ENCODE measurements around the gene ISM2.
A peak's percentile ranks its signal among the peaks of the same experiment; 100 is the strongest.
"Not testable (repeated sequence)": the region's sequence is repeated elsewhere in the genome, so short reads cannot be mapped to it uniquely, and the experiment has no call there.

ISM2 gene

DNA sequence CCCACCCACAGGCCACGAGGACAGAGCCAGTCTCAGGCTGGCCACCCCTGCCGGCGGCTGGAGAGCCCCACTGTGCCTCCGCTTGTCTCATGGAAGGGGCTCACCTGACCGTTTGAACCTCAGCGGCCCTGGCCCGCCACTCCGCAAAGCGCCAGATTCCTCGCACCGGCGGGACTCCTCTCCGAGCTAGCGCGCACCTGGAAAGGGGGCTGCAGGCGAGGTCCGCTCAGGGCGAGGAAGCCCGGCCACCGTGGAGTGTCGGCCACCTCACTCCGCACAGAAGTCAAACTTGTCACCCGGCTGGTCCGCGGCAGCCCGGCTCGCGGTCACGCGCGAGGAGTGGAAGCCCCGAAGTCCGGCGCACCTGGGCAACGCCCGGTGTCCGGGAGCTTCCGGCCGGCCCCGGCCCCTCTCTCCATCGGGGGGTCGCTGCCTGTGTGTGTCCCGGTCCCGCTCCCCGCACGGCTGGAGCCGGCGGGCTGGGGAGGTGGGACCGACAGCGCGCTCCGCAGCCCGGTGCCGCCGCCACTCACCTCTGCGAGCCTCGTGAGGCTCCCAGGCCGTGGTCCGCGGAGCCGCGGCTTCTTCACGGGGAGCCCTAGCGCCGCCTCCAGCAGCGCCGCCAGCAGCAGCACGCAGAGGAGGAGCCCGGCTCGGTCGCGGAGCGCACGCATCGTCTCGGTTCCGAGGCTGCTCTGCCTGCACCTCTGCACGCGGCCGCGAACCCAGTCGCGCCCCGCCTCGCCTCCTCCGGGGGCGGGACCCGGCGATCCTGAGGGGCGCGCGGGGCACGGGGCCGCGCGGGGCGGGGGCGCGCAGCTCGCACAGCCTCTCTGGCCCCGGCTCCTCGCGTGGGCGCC lies at the start of gene ISM2:
Gene ISM2 (minus strand): TSS at position 697 of the 860 bp plus-strand sequence. CDS start 23 bp downstream, at position 674.
- peaks cover 47% of the 10 kb centered on the region for H3K27me3 Mint-ChIP-seq
- H3K36me3 Mint-ChIP-seq (ENCODE audit: low read depth): no peaks in the 10 kb centered on the region
- peaks cover 7% of the 10 kb centered on the region for H3K4me1 Mint-ChIP-seq (ENCODE audit: low read depth)
- H3K4me3 Mint-ChIP-seq: peak within 1 kb of the TSS; percentile 66
- no peak within 1 kb of the TSS for H3K27ac Mint-ChIP-seq
- no peaks in the 10 kb centered on the region for H3K9me3 Mint-ChIP-seq
- intact Hi-C loops (cut with micrococcal nuclease): no loop called here

DNA sequence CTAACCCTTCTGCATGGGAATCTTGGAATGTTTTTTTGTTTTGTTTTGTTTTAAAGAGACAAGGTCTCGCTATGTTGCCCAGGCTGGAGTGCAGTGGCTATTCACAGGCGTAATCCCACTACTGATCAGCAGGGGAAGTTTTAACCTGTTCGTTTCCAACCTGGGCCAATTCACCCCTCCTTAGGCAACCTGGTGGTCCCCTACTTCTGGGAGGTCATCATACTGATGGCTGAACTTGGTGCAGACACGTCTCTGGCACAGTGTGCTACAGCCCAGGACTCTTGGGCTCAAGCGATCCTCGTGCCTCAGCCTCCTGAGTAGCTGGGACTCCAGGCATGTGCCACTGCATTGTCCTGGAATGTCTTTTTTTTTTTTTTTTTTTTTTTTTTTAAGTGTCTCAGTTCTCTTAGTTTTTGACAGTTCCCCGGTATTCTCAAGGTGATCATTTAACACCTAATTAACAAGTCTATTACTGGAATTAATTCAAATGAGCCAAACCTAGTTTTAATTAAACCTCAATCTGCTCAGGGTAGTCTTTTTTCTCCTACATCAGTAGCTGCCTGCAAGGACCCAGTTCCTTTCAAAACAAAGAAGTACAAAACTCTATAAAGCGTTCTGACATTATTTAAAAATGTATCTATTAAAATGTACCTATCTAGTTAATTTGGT lies 49.0 kb upstream of the ISM2 start:
- Mint-ChIP-seq H3K4me1 (ENCODE audit: low read depth) (peaks cover 11% of the 10 kb centered on the region), H3K27ac (no peak overlapping the region), H3K4me3 (no peak overlapping the region), H3K9me3 (no peaks in the 10 kb centered on the region), H3K27me3 (no peaks in the 10 kb centered on the region), H3K36me3 (ENCODE audit: low read depth) (peaks cover 80% of the 10 kb centered on the region)
- intact Hi-C loops (cut with micrococcal nuclease): no loop called here

DNA sequence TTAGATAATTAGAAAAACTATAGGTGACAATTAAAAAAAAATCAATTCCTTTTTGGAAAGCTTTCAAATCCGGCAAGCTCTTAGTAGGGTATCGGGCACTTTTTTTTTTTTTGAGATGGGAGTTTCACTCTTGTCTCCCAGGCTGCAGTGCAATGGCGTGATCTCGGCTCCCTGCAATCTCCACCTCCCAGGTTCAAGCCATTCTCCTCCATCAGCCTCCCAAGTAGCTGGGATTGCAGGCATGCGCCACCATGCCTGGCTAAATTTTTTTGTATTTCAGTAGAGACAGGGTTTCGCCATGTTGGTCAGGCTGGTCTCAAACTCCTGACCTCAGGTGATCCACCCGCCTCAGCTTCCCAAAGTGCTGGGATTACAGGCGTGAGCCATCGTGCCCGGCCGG lies 46.6 kb upstream of the ISM2 start:
- Mint-ChIP-seq H3K27ac (peak overlapping the region; percentile 4), H3K4me1 (ENCODE audit: low read depth) (peaks cover 23% of the 10 kb centered on the region)
- H3K4me3 Mint-ChIP-seq: not testable (repeated sequence)

DNA sequence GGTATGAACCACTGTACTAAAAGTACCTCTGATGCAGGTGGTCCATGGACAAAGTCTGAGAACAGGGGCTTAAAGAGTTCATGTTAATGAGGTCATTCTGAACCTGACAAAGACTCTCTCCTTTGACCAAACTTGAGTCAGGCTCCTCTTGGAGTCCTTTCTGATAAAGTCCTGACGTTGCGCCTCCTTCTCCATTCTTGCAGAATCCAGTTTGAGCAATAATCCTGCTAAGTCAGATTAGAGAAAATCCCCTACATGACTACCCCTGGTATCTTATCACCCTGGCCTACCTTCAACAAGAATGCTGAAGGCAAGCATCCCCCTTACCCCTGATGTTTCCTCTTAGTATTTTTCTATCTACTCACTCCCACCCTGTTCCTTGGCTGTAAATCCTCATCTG lies 46.0 kb upstream of the ISM2 start:
- Mint-ChIP-seq H3K36me3 (ENCODE audit: low read depth) (peaks cover 55% of the 10 kb centered on the region), H3K4me1 (ENCODE audit: low read depth) (peaks cover 23% of the 10 kb centered on the region), H3K4me3 (no peak overlapping the region), H3K27ac (peak overlapping the region; percentile 4), H3K9me3 (no peaks in the 10 kb centered on the region), H3K27me3 (no peaks in the 10 kb centered on the region)
- intact Hi-C loops (cut with micrococcal nuclease): no loop called here

More for the DNA sequence above, 46.6 kb upstream of the ISM2 start:
- H3K27me3 Mint-ChIP-seq; H3K9me3 Mint-ChIP-seq; intact Hi-C loops (cut with micrococcal nuclease): not testable (repeated sequence)
- peaks cover 61% of the 10 kb centered on the region for H3K36me3 Mint-ChIP-seq (ENCODE audit: low read depth)

DNA sequence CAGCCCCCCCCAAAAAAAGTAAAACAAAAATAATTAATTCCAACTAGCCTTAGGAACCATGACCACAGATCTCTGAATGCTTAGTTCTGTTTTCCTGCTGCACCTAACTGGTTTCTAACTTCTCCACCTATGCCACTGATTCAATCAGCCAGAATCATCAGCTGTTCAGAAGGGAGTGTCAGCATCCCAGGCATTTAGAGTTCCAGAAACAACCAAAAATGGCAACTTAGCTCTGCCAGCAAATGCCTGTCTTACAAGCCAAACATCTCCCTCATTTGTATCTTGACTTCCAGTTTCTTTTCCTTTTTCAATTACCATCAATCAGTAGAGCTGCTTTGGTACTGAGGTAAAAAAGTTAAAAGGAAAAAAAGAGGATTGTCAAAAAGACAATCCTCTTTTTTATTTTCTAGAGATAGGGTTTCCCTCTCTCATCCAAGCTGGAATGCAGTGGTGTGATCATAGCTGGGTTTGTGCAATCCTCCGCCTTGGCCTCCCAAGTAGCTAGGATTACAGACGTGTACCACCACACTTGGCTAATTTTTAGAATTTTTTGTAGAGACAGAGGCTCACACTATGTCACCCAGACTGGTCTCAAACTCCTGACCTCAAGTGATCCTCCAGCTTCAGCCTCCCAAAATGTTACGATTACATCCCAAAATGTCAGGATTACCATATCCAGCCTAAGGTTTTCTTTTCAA lies 45.2 kb upstream of the ISM2 start:
- peaks cover 47% of the 10 kb centered on the region for H3K36me3 Mint-ChIP-seq (ENCODE audit: low read depth)

DNA sequence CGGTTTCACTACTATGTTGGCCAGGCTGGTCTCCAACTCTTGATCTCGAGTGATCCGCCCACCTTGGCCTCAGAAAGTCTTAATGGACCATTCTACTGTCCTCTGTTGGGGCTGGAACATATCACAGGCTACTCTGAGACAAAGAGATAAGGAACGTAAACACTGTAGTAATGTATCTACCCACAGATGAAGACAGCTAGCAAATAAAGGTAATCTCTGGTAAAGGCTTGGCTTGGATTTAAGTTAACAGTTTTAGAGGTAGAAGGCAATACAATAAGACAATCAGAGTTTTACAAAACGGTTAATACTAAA lies 44.6 kb upstream of the ISM2 start:
- Mint-ChIP-seq H3K36me3 (ENCODE audit: low read depth) (peaks cover 41% of the 10 kb centered on the region), H3K4me3 (no peak overlapping the region), H3K27ac (peak overlapping the region; percentile 78), H3K4me1 (ENCODE audit: low read depth) (peaks cover 25% of the 10 kb centered on the region), H3K27me3 (no peaks in the 10 kb centered on the region), H3K9me3 (no peaks in the 10 kb centered on the region)
- intact Hi-C loops (cut with micrococcal nuclease): no loop called here

More for the DNA sequence above, 45.2 kb upstream of the ISM2 start:
- Mint-ChIP-seq H3K27ac (no peak overlapping the region), H3K4me1 (ENCODE audit: low read depth) (peaks cover 23% of the 10 kb centered on the region), H3K4me3 (no peak overlapping the region), H3K9me3 (no peaks in the 10 kb centered on the region), H3K27me3 (no peaks in the 10 kb centered on the region)
- intact Hi-C loops (cut with micrococcal nuclease): no loop called here

DNA sequence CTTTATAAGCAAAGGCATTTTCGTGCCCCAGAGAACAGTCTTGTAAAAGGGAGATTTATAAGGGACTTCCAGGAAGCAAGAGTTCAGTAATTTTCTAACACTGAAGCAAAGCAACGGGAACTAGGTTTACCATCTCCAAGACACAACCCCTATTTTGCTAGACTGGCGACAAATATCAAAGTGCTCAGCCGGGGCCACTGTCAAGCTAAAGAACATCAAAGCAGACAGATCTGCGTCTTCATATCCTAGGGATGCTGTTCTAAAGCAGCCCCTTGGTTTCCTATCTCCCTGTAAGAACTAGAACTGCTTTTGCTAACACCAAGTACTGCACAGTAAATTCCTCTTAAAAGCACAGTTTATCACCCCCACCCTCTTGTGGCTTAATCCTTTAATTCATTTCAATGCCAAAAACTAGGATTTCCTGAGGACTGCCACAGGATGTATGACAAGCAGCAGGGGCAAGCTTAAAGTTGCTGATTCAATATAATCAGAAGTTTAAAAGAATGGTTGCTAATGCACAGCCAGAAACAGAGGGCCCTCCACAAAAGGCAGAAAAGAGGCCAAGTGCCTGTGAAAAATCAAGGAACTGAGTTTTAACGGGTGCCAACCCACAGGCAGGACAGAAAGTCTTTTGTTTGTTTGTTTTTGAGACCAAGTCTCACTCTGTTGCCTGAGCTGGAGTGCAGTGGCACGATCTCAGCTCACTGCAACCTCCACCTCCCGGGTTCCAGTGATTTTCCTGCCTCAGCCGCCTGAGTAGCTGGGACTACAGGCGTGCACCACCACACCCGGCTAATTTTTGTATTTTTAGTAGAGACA lies 44.0 kb upstream of the ISM2 start:
- Mint-ChIP-seq H3K27me3 (no peaks in the 10 kb centered on the region), H3K27ac (peak overlapping the region; percentile 78), H3K4me1 (ENCODE audit: low read depth) (peaks cover 30% of the 10 kb centered on the region), H3K9me3 (no peaks in the 10 kb centered on the region), H3K36me3 (ENCODE audit: low read depth) (peaks cover 36% of the 10 kb centered on the region), H3K4me3 (no peak overlapping the region)
- intact Hi-C loops (cut with micrococcal nuclease): no loop called here

DNA sequence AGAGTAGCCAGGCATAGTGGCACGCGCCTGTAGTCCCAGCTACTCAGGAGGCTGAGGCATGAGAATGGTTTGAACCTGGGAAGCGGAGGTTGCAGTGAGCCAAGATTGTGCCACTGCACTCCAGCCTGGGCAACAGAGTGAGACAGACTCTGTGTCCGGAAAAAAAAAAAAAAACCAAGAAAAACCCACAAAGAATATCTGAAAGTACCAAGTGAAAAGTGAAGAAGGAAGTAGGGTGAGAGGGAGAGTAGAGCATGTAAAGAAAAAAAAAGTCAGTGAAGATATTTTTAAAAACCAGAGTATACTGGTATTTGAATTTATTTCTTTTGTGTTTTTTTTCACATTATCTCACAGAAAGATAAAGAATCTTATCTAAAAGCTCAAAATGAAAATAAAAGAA lies 43.3 kb upstream of the ISM2 start:
- Mint-ChIP-seq H3K27ac (peak overlapping the region; percentile 66), H3K27me3 (no peaks in the 10 kb centered on the region), H3K9me3 (no peaks in the 10 kb centered on the region), H3K4me1 (ENCODE audit: low read depth) (peaks cover 31% of the 10 kb centered on the region), H3K4me3 (peak overlapping the region; percentile 52), H3K36me3 (ENCODE audit: low read depth) (peaks cover 28% of the 10 kb centered on the region)
- intact Hi-C loops (cut with micrococcal nuclease): no loop called here

DNA sequence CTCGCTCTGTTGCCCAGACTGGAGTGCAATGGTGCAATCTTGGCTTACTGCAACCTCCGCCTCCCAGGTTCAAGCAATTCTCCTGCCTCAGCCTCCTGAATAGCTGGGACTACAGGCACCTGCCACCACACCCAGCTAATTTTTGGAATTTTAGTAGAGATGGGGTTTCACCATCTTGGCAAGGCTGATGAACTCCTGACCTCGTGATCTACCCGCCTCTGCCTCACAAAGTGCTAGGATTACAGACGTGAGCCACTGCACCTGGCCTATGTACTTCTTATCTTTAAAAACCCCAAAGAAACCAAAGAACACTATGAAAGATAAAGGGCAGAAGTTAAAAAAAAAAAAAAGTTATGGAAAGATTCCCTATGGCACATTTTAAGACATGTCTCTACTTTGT lies 38.3 kb upstream of the ISM2 start:
- Mint-ChIP-seq H3K36me3 (ENCODE audit: low read depth) (peaks cover 33% of the 10 kb centered on the region), H3K4me1 (ENCODE audit: low read depth) (peaks cover 18% of the 10 kb centered on the region)
- H3K27me3 Mint-ChIP-seq; H3K27ac Mint-ChIP-seq; H3K9me3 Mint-ChIP-seq; intact Hi-C loops (cut with micrococcal nuclease); H3K4me3 Mint-ChIP-seq: not testable (repeated sequence)

DNA sequence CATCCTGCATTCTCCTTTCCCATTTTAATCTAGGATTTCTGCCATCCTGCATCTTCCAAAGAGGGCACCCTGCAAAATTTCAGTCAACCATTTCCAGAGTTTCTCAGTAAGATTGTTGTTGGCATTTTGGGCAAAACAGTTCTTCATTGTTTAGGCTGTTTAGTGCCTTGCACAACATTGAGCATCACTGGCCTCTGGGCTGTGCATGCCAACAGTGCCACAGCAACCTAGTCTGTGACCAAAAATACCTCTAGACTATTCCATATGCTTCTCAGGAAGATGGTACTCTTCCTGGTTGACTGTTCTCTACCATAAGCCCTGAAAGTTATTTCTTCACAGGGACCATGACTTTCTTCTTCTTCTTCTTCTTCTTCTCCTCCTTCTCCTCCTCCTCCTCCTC lies 32.5 kb upstream of the ISM2 start:
- H3K9me3 Mint-ChIP-seq: no peaks in the 10 kb centered on the region
- H3K4me1 Mint-ChIP-seq (ENCODE audit: low read depth): peaks cover 12% of the 10 kb centered on the region
- no peak overlapping the region for H3K4me3 Mint-ChIP-seq
- H3K27me3 Mint-ChIP-seq: no peaks in the 10 kb centered on the region
- intact Hi-C loops (cut with micrococcal nuclease): no loop called here
- peaks cover 43% of the 10 kb centered on the region for H3K36me3 Mint-ChIP-seq (ENCODE audit: low read depth)
- H3K27ac Mint-ChIP-seq: no peak overlapping the region

DNA sequence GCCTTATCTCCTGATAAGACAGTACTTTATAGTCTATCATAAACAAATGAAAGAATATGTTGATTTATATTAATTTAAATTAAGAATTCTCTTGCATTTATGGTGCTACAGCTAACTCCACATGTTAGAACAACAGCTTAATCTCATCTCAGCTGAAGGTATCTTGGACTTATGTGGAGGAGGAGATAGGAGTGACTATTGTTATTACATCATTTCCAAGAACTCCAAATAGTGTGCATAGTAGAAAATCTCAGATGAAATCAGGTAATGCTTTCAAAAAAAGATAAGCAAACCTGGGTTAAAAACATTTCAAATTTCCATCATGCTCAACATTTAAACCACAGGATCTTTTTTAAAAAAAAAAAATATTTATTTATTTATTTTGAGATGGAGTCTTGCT lies 31.3 kb upstream of the ISM2 start:
- intact Hi-C loops (cut with micrococcal nuclease): no loop called here
- peaks cover 12% of the 10 kb centered on the region for H3K4me1 Mint-ChIP-seq (ENCODE audit: low read depth)
- no peaks in the 10 kb centered on the region for H3K9me3 Mint-ChIP-seq
- H3K27me3 Mint-ChIP-seq: no peaks in the 10 kb centered on the region
- no peak overlapping the region for H3K27ac Mint-ChIP-seq
- no peak overlapping the region for H3K4me3 Mint-ChIP-seq
- H3K36me3 Mint-ChIP-seq (ENCODE audit: low read depth): peaks cover 32% of the 10 kb centered on the region

DNA sequence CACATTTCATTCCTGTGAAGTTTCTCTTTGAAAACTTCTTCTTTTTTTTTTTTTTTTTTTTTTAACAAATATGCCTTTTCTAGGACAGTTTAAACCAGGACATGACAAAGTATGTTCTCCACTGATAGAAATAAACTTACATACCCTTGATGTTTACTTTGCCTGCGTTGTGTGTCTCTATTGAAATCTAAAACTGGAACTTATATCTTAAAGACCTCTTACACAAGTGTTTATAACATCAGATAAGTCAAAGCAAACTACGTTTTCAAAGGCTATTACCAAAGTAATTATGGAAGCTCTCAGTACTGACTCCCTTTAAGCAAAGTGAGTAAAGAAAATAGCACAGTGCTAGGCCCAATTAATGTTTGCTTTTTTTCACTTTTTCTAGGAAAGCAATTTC lies 30.6 kb upstream of the ISM2 start:
- Mint-ChIP-seq H3K4me3 (no peak overlapping the region), H3K27me3 (no peaks in the 10 kb centered on the region), H3K27ac (no peak overlapping the region), H3K4me1 (ENCODE audit: low read depth) (peaks cover 12% of the 10 kb centered on the region), H3K36me3 (ENCODE audit: low read depth) (peaks cover 31% of the 10 kb centered on the region), H3K9me3 (no peaks in the 10 kb centered on the region)
- intact Hi-C loops (cut with micrococcal nuclease): no loop called here

DNA sequence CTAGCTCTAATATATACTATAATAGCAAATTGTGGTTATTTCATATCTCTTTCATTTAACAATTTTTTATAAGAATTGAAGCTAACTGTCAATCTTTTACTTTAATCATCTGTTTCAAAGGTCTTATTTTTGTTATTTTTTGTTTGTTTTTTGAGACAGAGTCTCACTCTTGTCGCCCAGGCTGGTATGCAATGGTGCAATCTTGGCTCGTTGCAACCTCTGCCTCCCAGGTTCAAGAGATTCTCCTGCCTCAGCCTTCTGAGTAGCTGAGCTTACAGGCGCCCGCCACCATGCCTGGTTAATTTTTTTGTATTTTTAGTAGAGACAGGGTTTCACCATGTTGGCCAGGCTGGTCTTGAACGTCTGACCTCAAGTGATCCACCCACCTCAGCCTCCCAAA lies 30.1 kb upstream of the ISM2 start:
- H3K4me3 Mint-ChIP-seq; H3K4me1 Mint-ChIP-seq (ENCODE audit: low read depth); H3K27ac Mint-ChIP-seq; intact Hi-C loops (cut with micrococcal nuclease); H3K27me3 Mint-ChIP-seq; H3K9me3 Mint-ChIP-seq: not testable (repeated sequence)
- H3K36me3 Mint-ChIP-seq (ENCODE audit: low read depth): peaks cover 30% of the 10 kb centered on the region

All from dendritic cell treated with granulocyte-macrophage colony-stimulating factor and Interleukin-4, amounts not matched to agents 40 ng/mL and 50 ng/mL, for 4 days (primary cell).